ENCODE data around the gene DPEP2NB. TPM values are rescaled to one million over a fixed set of nuclear protein-coding genes. Genes with fewer than 3 reads are reported as not detected.

The DPEP2NB gene
- total RNA-seq, 4 donors from 2014 or later, result not detected

DNA sequence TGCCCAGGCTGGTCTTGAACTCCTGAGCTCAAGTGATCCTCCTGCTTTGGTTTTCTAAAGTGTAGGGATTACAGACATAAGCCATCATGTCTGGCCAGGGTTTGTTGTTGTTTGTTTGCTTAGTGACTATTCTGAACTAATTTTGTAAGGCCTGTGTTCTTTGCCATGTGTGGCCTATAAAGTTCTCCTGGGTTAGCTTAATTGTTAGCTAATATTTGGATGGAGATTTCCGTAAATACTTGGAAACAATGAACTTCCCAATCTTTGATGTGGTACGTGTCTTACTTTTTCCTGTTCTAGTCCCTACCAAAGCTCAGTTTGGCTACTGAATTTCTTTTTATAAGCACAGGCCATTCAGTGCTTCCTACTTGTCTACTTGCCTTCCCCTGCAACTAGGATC is 32.3 kb upstream of the DPEP2NB start:
- ATAC-seq (ENCODE audit: low FRiP score) (no peak), DNase-seq (ENCODE audit: low spot score) (no peak)
- no peak for TF ChIP-seq CTCF (IDR thresholded peaks at IDR 0.05)

GRCh38 chr16:68046106-68046505 is 30.4 kb upstream of the DPEP2NB start:
- TF ChIP-seq CTCF (IDR thresholded peaks at IDR 0.05), result no peak
- DNase-seq (ENCODE audit: low spot score) (no peak), ATAC-seq (ENCODE audit: low FRiP score) (no peak)

- TF ChIP-seq CTCF (IDR thresholded peaks at IDR 0.05), result no peak
- no peak for ATAC-seq (ENCODE audit: low FRiP score)
- DNase-seq (ENCODE audit: low spot score), result no peak
Observed at GRCh38 chr16:68041783-68042182, 26.1 kb upstream of the DPEP2NB start.

DNA sequence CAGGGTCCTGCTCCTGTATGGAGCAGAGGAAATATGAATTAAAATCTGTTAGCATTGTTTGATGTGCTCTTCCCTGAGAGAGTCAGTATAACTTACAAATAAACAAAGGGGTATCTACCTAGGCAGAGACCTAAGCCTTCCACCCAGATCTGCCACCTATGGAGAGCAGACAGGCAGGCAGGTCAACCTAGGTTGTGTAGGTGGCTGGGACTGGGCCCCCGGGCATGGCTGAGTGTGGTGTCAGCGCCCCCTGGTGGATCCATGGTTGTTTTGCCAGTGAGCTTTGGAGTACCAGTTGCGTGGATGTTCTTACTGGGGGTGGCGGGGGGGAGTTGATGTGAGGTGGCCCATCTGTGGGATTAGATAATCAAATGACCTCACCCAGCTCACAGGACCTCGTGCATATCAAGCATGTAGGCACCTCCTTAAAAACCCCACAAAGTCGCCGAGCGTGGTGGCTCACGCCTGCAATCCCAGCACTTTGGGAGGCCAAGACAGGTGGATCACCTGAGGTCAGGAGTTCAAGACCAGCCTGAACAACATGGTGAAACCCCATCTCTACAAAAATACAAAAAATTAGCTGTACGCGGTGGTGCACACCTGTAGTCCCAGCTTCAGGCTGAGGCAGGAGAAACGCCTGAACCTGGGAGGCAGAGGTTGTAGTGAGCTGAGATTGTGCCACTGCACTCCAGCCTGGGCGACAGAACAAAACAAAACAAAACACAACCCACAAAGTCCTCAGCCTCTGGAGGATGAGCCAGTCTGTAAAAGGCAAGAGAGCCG is 25.0 kb upstream of the DPEP2NB start:
- peak; percentile 90 for ATAC-seq (ENCODE audit: low FRiP score)
- peak in 2 of 3 donors; percentile 51 to 61 for TF ChIP-seq CTCF (IDR thresholded peaks at IDR 0.05)
- peak; percentile 92 for DNase-seq (ENCODE audit: low spot score)

- no peak for DNase-seq (ENCODE audit: low spot score)
- TF ChIP-seq CTCF (IDR thresholded peaks at IDR 0.05), result no peak
- no peak for ATAC-seq (ENCODE audit: low FRiP score)
Observed at GRCh38 chr16:68037841-68038597, 22.3 kb upstream of the DPEP2NB start.

GRCh38 chr16:68035227-68035626 is 19.5 kb upstream of the DPEP2NB start:
- no peak for TF ChIP-seq CTCF (IDR thresholded peaks at IDR 0.05)
- DNase-seq (ENCODE audit: low spot score) (no peak), ATAC-seq (ENCODE audit: low FRiP score) (no peak)

All from omental fat pad (tissue), 4 donors.